K562 (cell line): ENCODE data around the gene HNRNPA3. TPM values are rescaled to one million over a fixed set of nuclear protein-coding genes. Genes with fewer than 3 reads are reported as not detected.

Experiments
- CREM ChIP-seq: IDR thresholded peaks from 2 replicates; pipeline ENCODE4 v1.6.1; 2014; ENCODE audit warnings: antibody characterized with exemption, low read depth
- ERF ChIP-seq: fragments of 450-650 bp; formaldehyde crosslinking; IDR thresholded peaks from 2 replicates; pipeline ENCODE4 v1.4.0; 2020; ENCODE audit warnings: mild to moderate bottlenecking, mixed read lengths
- FOXJ2 ChIP-seq: fragments of 200-800 bp; sonication (Bioruptor generic); IDR thresholded peaks from 2 replicates; pipeline ENCODE4 v1.6.1; 2016; ENCODE audit warnings: missing genetic modification characterization, missing compliant biosample characterization
- GATAD2A ChIP-seq: fragments of 450-650 bp; IDR thresholded peaks from 2 replicates; pipeline ENCODE4 v1.6.1; 2017
- HDAC2 ChIP-seq: fragments of 450-650 bp; IDR thresholded peaks from 2 replicates; pipeline ENCODE4 v1.6.1; 2016; ENCODE audit warnings: mild to moderate bottlenecking
- KAT2B ChIP-seq: IDR thresholded peaks from one replicate; pipeline ENCODE4 v1.6.1; 2012; ENCODE audit warnings: low read depth, mild to moderate bottlenecking, control low read depth, inconsistent platforms, low read length, moderate library complexity
- MCM2 ChIP-seq: fragments of 450-650 bp; IDR thresholded peaks from 2 replicates; pipeline ENCODE4 v1.6.1; 2017; ENCODE audit warnings: low read depth, mild to moderate bottlenecking
- NCOA2 ChIP-seq, 2 experiments: fragments of 450-650 bp; IDR thresholded peaks; 2 replicates each; pipeline ENCODE4 v1.6.1; 2018; ENCODE audit warnings: mild to moderate bottlenecking in 2 of 2, moderate library complexity in 1 of 2; ENCODE audit not compliant: partially characterized antibody in 2 of 2
- RAD51 ChIP-seq: fragments of 450-650 bp; IDR thresholded peaks from 2 replicates; pipeline ENCODE4 v1.7.1; 2016; ENCODE audit warnings: low read depth, mild to moderate bottlenecking, borderline replicate concordance
- SRSF9 ChIP-seq: fragments of 200-400 bp; formaldehyde crosslinking; IDR thresholded peaks from 2 replicates; pipeline ENCODE4 v1.6.1; 2017; ENCODE audit warnings: low read depth, low read length, borderline replicate concordance
- TEAD1 ChIP-seq, 2 experiments: fragments of 450-650 bp in 1 of 2; sonication (generic) in 1 of 2; formaldehyde crosslinking; IDR thresholded peaks; 2 replicates each; pipeline versions ENCODE4 v1.4.0 to v1.8.0; 2020 to 2022; ENCODE audit warnings: mild to moderate bottlenecking in 2 of 2, missing genetic modification reagents in 1 of 2
- ZFX ChIP-seq: sonication (generic); formaldehyde crosslinking; IDR thresholded peaks from 2 replicates; pipeline ENCODE4 v1.8.0; 2022; ENCODE audit warnings: mild to moderate bottlenecking, missing genetic modification reagents, moderate library complexity
- polyA plus RNA-seq, 8 experiments: library from polyadenylated mRNA; depleted of rRNA in 4 of 8; stranded (reverse) in 5 of 8; unstranded in 3 of 8; fragments of >200 nt; fragmentation: Nextera tagmentation in 2 of 8; fragmentation: Illumina TruSeq in 1 of 8; extraction: Ambion mirVana in 2 of 8; extraction: Trizol in 1 of 8; gene quantifications; 2 replicates each; pipeline versions ENCODE4 v1.2.1 to v1.2.3, GENCODE V29; 2011 to 2014; ENCODE audit warnings: inconsistent platforms in 1 of 8, missing spikeins in 1 of 8
- total RNA-seq, 7 experiments: library from RNA; depleted of rRNA in 6 of 7; stranded (reverse); fragments of >200 nt in 6 of 7; fragmentation: Illumina TruSeq in 2 of 7; extraction: Trizol in 2 of 7; gene quantifications; 2 replicates each; pipeline versions ENCODE4 v1.2.1 to v1.2.3, GENCODE V29; 2011 to 2021; ENCODE audit warnings: low replicate concordance in 1 of 7
- TF ChIP-seq, protein P1 (sequence below): fragments of 250-450 bp; sonication (Bioruptor Pico); IDR thresholded peaks from 2 replicates; pipeline ENCODE4 v1.8.0; 2021; ENCODE audit warnings: mild to moderate bottlenecking, moderate library complexity

HNRNPA3 gene
- total and polyA plus RNA-seq, 9 of the 15 experiments (the other 6 are each of a cell fraction or from before 2014, with no cell fraction given) = 72.8 to 428 (median 192) TPM

GRCh38 chr2:177174486-177174885 is 38.1 kb upstream of the HNRNPA3 start (continued):
- TF ChIP-seq, protein P1, sequence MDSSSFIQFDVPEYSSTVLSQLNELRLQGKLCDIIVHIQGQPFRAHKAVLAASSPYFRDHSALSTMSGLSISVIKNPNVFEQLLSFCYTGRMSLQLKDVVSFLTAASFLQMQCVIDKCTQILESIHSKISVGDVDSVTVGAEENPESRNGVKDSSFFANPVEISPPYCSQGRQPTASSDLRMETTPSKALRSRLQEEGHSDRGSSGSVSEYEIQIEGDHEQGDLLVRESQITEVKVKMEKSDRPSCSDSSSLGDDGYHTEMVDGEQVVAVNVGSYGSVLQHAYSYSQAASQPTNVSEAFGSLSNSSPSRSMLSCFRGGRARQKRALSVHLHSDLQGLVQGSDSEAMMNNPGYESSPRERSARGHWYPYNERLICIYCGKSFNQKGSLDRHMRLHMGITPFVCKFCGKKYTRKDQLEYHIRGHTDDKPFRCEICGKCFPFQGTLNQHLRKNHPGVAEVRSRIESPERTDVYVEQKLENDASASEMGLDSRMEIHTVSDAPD (CRISPR knock-in tag) = no peak
- no peak for TF ChIP-seq KAT2B
- TF ChIP-seq MCM2 = no peak
- TF ChIP-seq SRSF9 = no peak
- TF ChIP-seq CREM = no peak
- peak; percentile 45; the same call in 1 of the 2 replicates for TF ChIP-seq RAD51
- TF ChIP-seq ZFX = no peak
- no peak for TF ChIP-seq GATAD2A
- no peak for TF ChIP-seq ERF (CRISPR knock-in tag)
- TF ChIP-seq NCOA2 (IDR thresholded peaks at IDR 0.05; ENCODE audit: partially characterized antibody in 2 of 2) = no peak
- TF ChIP-seq HDAC2 = no peak
- TF ChIP-seq FOXJ2 (tag) = no peak
- TF ChIP-seq TEAD1 (CRISPR knock-in tag; IDR thresholded peaks at IDR 0.05) = no peak
